ENCODE data around the gene NMNAT3. TPM values are rescaled to one million over a fixed set of nuclear protein-coding genes. Genes with fewer than 3 reads are reported as not detected.

The NMNAT3 gene
- total RNA-seq, 4 donors from 2014 or later, result 9.6 to 17.1 (median 11.3) TPM

DNA sequence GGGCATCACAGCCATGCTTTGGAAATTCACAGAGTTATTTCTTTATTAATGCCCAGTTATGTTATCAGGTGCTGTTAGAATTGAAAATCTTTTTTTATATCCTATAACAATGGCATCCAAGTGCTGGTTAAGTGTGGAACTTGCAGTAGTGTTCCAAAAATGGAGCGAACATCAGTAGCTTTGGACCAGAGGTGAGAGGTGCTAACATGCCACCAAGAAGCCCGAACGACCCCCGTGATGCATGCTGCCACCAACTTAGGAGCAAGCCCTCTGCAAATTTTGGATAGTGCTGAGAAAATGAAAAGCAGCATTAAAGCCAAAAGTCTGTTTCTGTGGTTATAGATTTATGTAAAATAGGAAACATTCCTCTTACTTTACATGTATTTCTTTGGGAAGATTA is 163.0 kb downstream of the NMNAT3 start:
- H3K4me1 ChIP-seq, result no peaks in the 10 kb centered on the region
- H3K27me3 ChIP-seq, result no peaks in the 10 kb centered on the region
- WGBS, 2 donors (ENCODE audit: low coverage in 1 of 2), result 90 to 95% methylated on average over 4 of the region's 4 CpGs
- peaks cover 0 to 14% of the 10 kb centered on the region in 2 donors for H3K36me3 ChIP-seq
- H3K27ac ChIP-seq, result no peak overlapping the region
- no peak overlapping the region for H3K4me3 ChIP-seq
- no peak for ATAC-seq
- TF ChIP-seq POLR2A (IDR thresholded peaks at IDR 0.05) (no peak), EP300 (IDR thresholded peaks at IDR 0.05) (no peak), POLR2AphosphoS5 (IDR thresholded peaks at IDR 0.05) (no peak)
- TF ChIP-seq, protein P1, sequence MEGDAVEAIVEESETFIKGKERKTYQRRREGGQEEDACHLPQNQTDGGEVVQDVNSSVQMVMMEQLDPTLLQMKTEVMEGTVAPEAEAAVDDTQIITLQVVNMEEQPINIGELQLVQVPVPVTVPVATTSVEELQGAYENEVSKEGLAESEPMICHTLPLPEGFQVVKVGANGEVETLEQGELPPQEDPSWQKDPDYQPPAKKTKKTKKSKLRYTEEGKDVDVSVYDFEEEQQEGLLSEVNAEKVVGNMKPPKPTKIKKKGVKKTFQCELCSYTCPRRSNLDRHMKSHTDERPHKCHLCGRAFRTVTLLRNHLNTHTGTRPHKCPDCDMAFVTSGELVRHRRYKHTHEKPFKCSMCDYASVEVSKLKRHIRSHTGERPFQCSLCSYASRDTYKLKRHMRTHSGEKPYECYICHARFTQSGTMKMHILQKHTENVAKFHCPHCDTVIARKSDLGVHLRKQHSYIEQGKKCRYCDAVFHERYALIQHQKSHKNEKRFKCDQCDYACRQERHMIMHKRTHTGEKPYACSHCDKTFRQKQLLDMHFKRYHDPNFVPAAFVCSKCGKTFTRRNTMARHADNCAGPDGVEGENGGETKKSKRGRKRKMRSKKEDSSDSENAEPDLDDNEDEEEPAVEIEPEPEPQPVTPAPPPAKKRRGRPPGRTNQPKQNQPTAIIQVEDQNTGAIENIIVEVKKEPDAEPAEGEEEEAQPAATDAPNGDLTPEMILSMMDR (IDR thresholded peaks at IDR 0.05), result no peak
- H3K9me3 ChIP-seq, result no peaks in the 10 kb centered on the region

Small RNA genes lying within 50 kb of the gene (small RNA-seq; reads per million reads assigned to genes)
- 0 reads per million in 4 donors for gene RN7SL724P

Other genes with a start within 250 kb of the NMNAT3 start
- gene RBP2, start 201.5 kb downstream of the NMNAT3 start, total RNA-seq, result not detected
- 10 to 100 TPM in 3 of 4 donors, 1 to 10 TPM in 1; 9.1 to 28.8 (median 18.9) TPM for gene RBP1, start 138.2 kb downstream of the NMNAT3 start, total RNA-seq